GM12878 (cell line): Measurements from ENCODE around the gene TECR. TPM values are rescaled to one million over a fixed set of nuclear protein-coding genes. Genes with fewer than 3 reads are reported as not detected.
"Not testable (repeated sequence)": the region's sequence is repeated elsewhere in the genome, so short reads cannot be mapped to it uniquely, and the experiment has no call there.

ENCODE experiments used
- ATAC-seq: fragments of 200-7000 bp; cut with Tn5 transposase; 3 replicates; pipeline ENCODE4 v1.9.1; 2020; ENCODE audit warnings: mild to moderate bottlenecking, moderate library complexity
- BruUV-seq: library from RNA; stranded (reverse); fragments of 400-500 nt; replicated peaks from 2 replicates; lab custom pipeline; 2021; lab: Mats Ljungman, UMichigan
- CTCF ChIA-PET: fragments of 300-600 bp; sonication (Branson Sonifier 250); formaldehyde crosslinking; extraction: SDS; loops from one replicate; lab custom pipeline; 2021; ENCODE audit warnings: inconsistent platforms; lab: Yijun Ruan, JAX
- POLR2A ChIA-PET: fragments of 350-600 bp; formaldehyde crosslinking; extraction: SDS; loops from one replicate; lab custom pipeline; 2021; ENCODE audit warnings: inconsistent platforms; lab: Charles Lee
- RAD21 ChIA-PET: fragments of 300-600 bp; sonication (Branson Sonifier 250); formaldehyde crosslinking; loops from one replicate; lab custom pipeline; 2023; ENCODE audit warnings: antibody characterized with exemption; ENCODE audit not compliant: unreplicated experiment; lab: Charles Lee
- SMC1A ChIA-PET: fragments of 300-600 bp; sonication (Branson Sonifier 250); formaldehyde crosslinking; loops from one replicate; lab custom pipeline; 2023; ENCODE audit not compliant: unreplicated experiment, uncharacterized antibody; lab: Charles Lee
- DNase-seq: peaks from one replicate; pipeline ENCODE4 v3.0.0-alpha.2; 2011; ENCODE audit warnings: low read depth, low spot score
- FAIRE-seq: peaks from 3 replicates; lab custom pipeline; 2011; peaks lifted over from hg19 to GRCh38; lab: Jason Lieb, UNC
- H2AFZ ChIP-seq: 2 replicates; pipeline ENCODE4 v1.6.0; 2011; ENCODE audit warnings: low read depth, low read length, control low read depth; ENCODE audit not compliant: control insufficient read depth
- H3K27ac ChIP-seq: 2 replicates; pipeline ENCODE4 v1.5.1; 2011; ENCODE audit warnings: control low read depth; ENCODE audit not compliant: control insufficient read depth, insufficient read depth
- H3K27me3 ChIP-seq, 2 experiments: replicated peaks in 1 of 2; 2 replicates each; pipeline versions ENCODE4 v1.6.0 to v1.6.1; 2011; ENCODE audit warnings: low read length in 1 of 2; ENCODE audit not compliant: control insufficient read depth in 2 of 2, insufficient read depth in 2 of 2
- H3K36me3 ChIP-seq, 2 experiments: 2 replicates each; pipeline ENCODE4 v1.5.1; 2011; ENCODE audit warnings: low read length in 1 of 2; ENCODE audit not compliant: control insufficient read depth in 2 of 2, insufficient read depth in 2 of 2
- H3K4me1 ChIP-seq: 2 replicates; pipeline ENCODE4 v1.6.1; 2011; ENCODE audit warnings: mild to moderate bottlenecking, low read length, moderate library complexity, mixed read lengths; ENCODE audit not compliant: control insufficient read depth, insufficient read depth
- H3K4me2 ChIP-seq: 2 replicates; pipeline ENCODE4 v1.6.0; 2011; ENCODE audit warnings: control low read depth; ENCODE audit not compliant: control insufficient read depth, insufficient read depth
- H3K4me3 ChIP-seq: fragments of 200-600 bp; sonication (generic); 2 replicates; pipeline ENCODE4 v1.5.1; 2016
- H3K79me2 ChIP-seq: 2 replicates; pipeline ENCODE4 v1.6.0; 2011; ENCODE audit warnings: low read length; ENCODE audit not compliant: control insufficient read depth, insufficient read depth
- H3K9ac ChIP-seq: 2 replicates; pipeline ENCODE4 v1.8.0; 2011; ENCODE audit warnings: low read length, control low read depth, mixed read lengths; ENCODE audit not compliant: control insufficient read depth, insufficient read depth
- H3K9me3 ChIP-seq: replicated peaks from 3 replicates; pipeline ENCODE4 v1.5.1; 2011; ENCODE audit warnings: mild to moderate bottlenecking, low read length; ENCODE audit not compliant: control insufficient read depth, insufficient read depth
- H4K20me1 ChIP-seq: 2 replicates; pipeline ENCODE4 v1.6.0; 2011; ENCODE audit not compliant: control insufficient read depth, insufficient read depth
- BCL3 ChIP-seq: IDR thresholded peaks from 2 replicates; pipeline ENCODE4 v1.6.1; 2011; ENCODE audit warnings: borderline replicate concordance, low read depth, mild to moderate bottlenecking, moderate library complexity, low read length; ENCODE audit not compliant: insufficient read depth, poor library complexity, severe bottlenecking
- BHLHE40 ChIP-seq, 2 experiments: fragments of 450-650 bp in 1 of 2; IDR thresholded peaks; 2 replicates each; pipeline ENCODE4 v1.6.1; 2011 to 2017; ENCODE audit warnings: low read depth in 2 of 2, borderline replicate concordance in 1 of 2, improper control_type of control experiment in 1 of 2, low read length in 1 of 2, mild to moderate bottlenecking in 1 of 2
- JUNB ChIP-seq: IDR thresholded peaks from 2 replicates; pipeline ENCODE4 v1.6.1; 2016; ENCODE audit warnings: antibody characterized with exemption, mild to moderate bottlenecking
- ZBED1 ChIP-seq: IDR thresholded peaks from 2 replicates; pipeline ENCODE4 v1.6.1; 2016; ENCODE audit warnings: borderline replicate concordance
- WGBS: methylation state at CpG from one replicate; pipeline ENCODE4 v1.1.6; 2016; ENCODE audit warnings: low lambda C conversion rate; ENCODE audit not compliant: insufficient replicate concordance, insufficient coverage; ENCODE audit errors: missing lambda C conversion rate; 5-methylcytosine and 5-hydroxymethylcytosine counted together
- in situ Hi-C: fragments of 300-500 bp; cut with MboI; formaldehyde crosslinking; loops from 9 replicates; pipeline ENCODE4 v1.14.3; 2018; ENCODE audit warnings: mixed read lengths
- intact Hi-C: fragments of 100-400 bp; cut with micrococcal nuclease; formaldehyde crosslinking; loops from one replicate; pipeline ENCODE4 v1.14.2; 2022; ENCODE audit not compliant: unreplicated experiment
- polyA plus RNA-seq, 11 experiments: library from polyadenylated mRNA; depleted of rRNA in 4 of 11; unstranded in 6 of 11; stranded (reverse) in 5 of 11; fragments of >200 nt; fragmentation: Nextera tagmentation in 4 of 11; fragmentation: Illumina TruSeq in 1 of 11; extraction: Ambion mirVana in 4 of 11; extraction: Trizol in 1 of 11; gene quantifications; 1 replicate in 1 of 11; 2 replicates in 10 of 11; pipeline versions ENCODE4 v1.2.1 to v1.2.3, GENCODE V29; 2011 to 2016; ENCODE audit warnings: inconsistent platforms in 2 of 11, missing spikeins in 2 of 11, low read depth in 1 of 11
- total RNA-seq, 4 experiments: library from RNA; depleted of rRNA in 3 of 4; stranded (reverse); fragments of >200 nt in 3 of 4; fragmentation: Illumina TruSeq in 1 of 4; extraction: Trizol in 1 of 4; gene quantifications; 2 replicates each; pipeline versions ENCODE4 v1.2.1 to v1.2.3, GENCODE V29; 2013 to 2021

Gene TECR
- total and polyA plus RNA-seq, 10 of the 15 experiments (the other 5 are each of a cell fraction or from before 2014, with no cell fraction given): 9.6 to 157 (median 64.2) TPM

GRCh38 chr19:14585187-14585586 lies 55.8 kb downstream of the TECR start (continued):
- TF ChIP-seq ZBED1 (peak; percentile 78; the same call in 1 of the 2 replicates), BHLHE40 (IDR thresholded peaks at IDR 0.05; ENCODE audit: borderline replicate concordance in 1 of 2, low read depth in 2 of 2, low read length in 1 of 2) (peak in 1 of 2 experiments; percentile 67; a peak in 1 of 4 replicates)

GRCh38 chr19:14589433-14589832 lies 60.0 kb downstream of the TECR start:
- RAD21 ChIA-PET, H3K4me3 ChIP-seq, intact Hi-C loops, H3K27ac ChIP-seq, H3K4me1 ChIP-seq, POLR2A ChIA-PET, H3K9me3 ChIP-seq, H3K4me2 ChIP-seq, H2AFZ ChIP-seq, H3K27me3 ChIP-seq, H4K20me1 ChIP-seq, SMC1A ChIA-PET, H3K36me3 ChIP-seq, H3K9ac ChIP-seq, BruUV-seq: not testable (repeated sequence)
- ATAC-seq (peak; percentile 32), DNase-seq (peak; percentile 51), FAIRE-seq (peak; percentile 98)
- peak; percentile 66 for TF ChIP-seq BCL3
- peak; percentile 68 for TF ChIP-seq JUNB
- CTCF ChIA-PET: interaction anchor here (1.0 kb wide), 1 partner anchor 9 kb away, joined by 3 read pairs; no protein-coding TSS in a partner anchor
- in situ Hi-C loops: loop anchor here (25.0 kb wide), 1 partner anchor 1998 kb away; no protein-coding TSS in a partner anchor
- H3K79me2 ChIP-seq: peaks cover 53% of the 10 kb centered on the region
- WGBS: 6% methylated on average over 3 of the region's 4 CpGs
